HCT116 (cell line): Measurements from ENCODE around the gene LACTBL1.

Experiments
- EZH2 ChIP-seq: fragments of 200-600 bp; sonication (generic); IDR thresholded peaks from 2 replicates; pipeline ENCODE4 v1.6.1; 2017; ENCODE audit warnings: antibody characterized with exemption, mixed run types
- EZH2phosphoT487 ChIP-seq: fragments of 200-600 bp; IDR thresholded peaks from 2 replicates; pipeline ENCODE4 v1.6.1; 2018; ENCODE audit warnings: antibody characterized with exemption, borderline replicate concordance
- POLR2A ChIP-seq: IDR thresholded peaks from 2 replicates; pipeline ENCODE4 v1.7.0; 2011; ENCODE audit warnings: borderline replicate concordance; ENCODE audit not compliant: insufficient read depth, insufficient read length; ENCODE audit errors: extremely low read depth
- POLR2AphosphoS5 ChIP-seq: IDR thresholded peaks from 2 replicates; pipeline ENCODE4 v1.6.1; 2011; ENCODE audit warnings: mild to moderate bottlenecking, low read depth, low read length, moderate library complexity
- RAD21 ChIP-seq: IDR thresholded peaks from 2 replicates; pipeline ENCODE4 v1.6.1; 2012; ENCODE audit warnings: low read depth, mild to moderate bottlenecking
- SRF ChIP-seq: IDR thresholded peaks from 2 replicates; pipeline ENCODE4 v1.6.1; 2012; ENCODE audit warnings: low read depth
- TCF7L2 ChIP-seq: IDR thresholded peaks from 2 replicates; pipeline ENCODE4 v1.7.0; 2011; ENCODE audit warnings: borderline replicate concordance, inconsistent platforms; ENCODE audit not compliant: insufficient read depth, insufficient read length; ENCODE audit errors: extremely low read depth
- YY1 ChIP-seq: IDR thresholded peaks from 2 replicates; pipeline ENCODE4 v1.6.1; 2011; ENCODE audit warnings: low read length, low read depth, moderate library complexity, mild to moderate bottlenecking; ENCODE audit not compliant: insufficient replicate concordance; ENCODE audit errors: extremely low read depth
- TF ChIP-seq, protein P1 (sequence below), 3 experiments: fragments of 200-600 bp in 1 of 3; sonication (generic) in 1 of 3; IDR thresholded peaks in 2 of 3; conservative IDR thresholded peaks in 1 of 3; 2 replicates each; pipeline ENCODE4 v1.5.1; 2012 to 2017; ENCODE audit warnings: low read depth in 2 of 3, low read length in 2 of 3, antibody characterized with exemption in 1 of 3, borderline replicate concordance in 1 of 3, control low read depth in 1 of 3, mild to moderate bottlenecking in 1 of 3, mixed read lengths in 1 of 3, mixed run types in 1 of 3, moderate library complexity in 1 of 3; ENCODE audit not compliant: insufficient read depth in 1 of 3
- TF ChIP-seq, protein P2 (sequence below): IDR thresholded peaks from 2 replicates; pipeline ENCODE4 v1.6.1; 2012; ENCODE audit warnings: low read depth

DNA sequence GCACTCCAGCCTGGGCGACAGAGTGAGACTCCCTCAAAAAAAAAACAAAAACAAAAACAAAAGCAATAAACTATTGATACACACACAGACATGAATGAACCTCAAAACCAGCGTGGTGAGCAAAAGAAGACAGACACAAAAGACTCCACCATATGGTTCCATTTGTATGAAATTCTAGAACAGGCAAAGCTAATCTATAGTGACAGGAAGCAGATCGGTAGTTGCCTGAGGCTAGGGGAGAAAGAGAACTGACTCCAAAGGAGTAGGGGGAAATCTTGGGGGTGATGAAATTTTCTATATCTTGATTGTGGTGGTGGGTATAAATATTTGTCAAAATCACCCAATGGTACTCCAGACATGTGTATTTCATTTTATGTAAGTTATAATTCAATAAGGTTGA, 20.9 kb downstream of the LACTBL1 start:
- TF ChIP-seq, protein P1, sequence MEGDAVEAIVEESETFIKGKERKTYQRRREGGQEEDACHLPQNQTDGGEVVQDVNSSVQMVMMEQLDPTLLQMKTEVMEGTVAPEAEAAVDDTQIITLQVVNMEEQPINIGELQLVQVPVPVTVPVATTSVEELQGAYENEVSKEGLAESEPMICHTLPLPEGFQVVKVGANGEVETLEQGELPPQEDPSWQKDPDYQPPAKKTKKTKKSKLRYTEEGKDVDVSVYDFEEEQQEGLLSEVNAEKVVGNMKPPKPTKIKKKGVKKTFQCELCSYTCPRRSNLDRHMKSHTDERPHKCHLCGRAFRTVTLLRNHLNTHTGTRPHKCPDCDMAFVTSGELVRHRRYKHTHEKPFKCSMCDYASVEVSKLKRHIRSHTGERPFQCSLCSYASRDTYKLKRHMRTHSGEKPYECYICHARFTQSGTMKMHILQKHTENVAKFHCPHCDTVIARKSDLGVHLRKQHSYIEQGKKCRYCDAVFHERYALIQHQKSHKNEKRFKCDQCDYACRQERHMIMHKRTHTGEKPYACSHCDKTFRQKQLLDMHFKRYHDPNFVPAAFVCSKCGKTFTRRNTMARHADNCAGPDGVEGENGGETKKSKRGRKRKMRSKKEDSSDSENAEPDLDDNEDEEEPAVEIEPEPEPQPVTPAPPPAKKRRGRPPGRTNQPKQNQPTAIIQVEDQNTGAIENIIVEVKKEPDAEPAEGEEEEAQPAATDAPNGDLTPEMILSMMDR (IDR thresholded peaks at IDR 0.05 in 2 of 3, conservative IDR thresholded peaks at IDR 0.05 in 1 of 3; ENCODE audit: borderline replicate concordance in 1 of 3, insufficient read depth in 1 of 3, low read depth in 2 of 3, low read length in 2 of 3), result no peak
- TF ChIP-seq EZH2 (no peak), POLR2A (no peak), POLR2AphosphoS5 (no peak), EZH2phosphoT487 (no peak), YY1 (no peak), RAD21 (no peak), TCF7L2 (no peak), SRF (no peak)
- TF ChIP-seq, protein P2, sequence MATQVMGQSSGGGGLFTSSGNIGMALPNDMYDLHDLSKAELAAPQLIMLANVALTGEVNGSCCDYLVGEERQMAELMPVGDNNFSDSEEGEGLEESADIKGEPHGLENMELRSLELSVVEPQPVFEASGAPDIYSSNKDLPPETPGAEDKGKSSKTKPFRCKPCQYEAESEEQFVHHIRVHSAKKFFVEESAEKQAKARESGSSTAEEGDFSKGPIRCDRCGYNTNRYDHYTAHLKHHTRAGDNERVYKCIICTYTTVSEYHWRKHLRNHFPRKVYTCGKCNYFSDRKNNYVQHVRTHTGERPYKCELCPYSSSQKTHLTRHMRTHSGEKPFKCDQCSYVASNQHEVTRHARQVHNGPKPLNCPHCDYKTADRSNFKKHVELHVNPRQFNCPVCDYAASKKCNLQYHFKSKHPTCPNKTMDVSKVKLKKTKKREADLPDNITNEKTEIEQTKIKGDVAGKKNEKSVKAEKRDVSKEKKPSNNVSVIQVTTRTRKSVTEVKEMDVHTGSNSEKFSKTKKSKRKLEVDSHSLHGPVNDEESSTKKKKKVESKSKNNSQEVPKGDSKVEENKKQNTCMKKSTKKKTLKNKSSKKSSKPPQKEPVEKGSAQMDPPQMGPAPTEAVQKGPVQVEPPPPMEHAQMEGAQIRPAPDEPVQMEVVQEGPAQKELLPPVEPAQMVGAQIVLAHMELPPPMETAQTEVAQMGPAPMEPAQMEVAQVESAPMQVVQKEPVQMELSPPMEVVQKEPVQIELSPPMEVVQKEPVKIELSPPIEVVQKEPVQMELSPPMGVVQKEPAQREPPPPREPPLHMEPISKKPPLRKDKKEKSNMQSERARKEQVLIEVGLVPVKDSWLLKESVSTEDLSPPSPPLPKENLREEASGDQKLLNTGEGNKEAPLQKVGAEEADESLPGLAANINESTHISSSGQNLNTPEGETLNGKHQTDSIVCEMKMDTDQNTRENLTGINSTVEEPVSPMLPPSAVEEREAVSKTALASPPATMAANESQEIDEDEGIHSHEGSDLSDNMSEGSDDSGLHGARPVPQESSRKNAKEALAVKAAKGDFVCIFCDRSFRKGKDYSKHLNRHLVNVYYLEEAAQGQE, result no peak
